HepG2 (cell line): ENCODE measurements around the gene CALM1. TPM values are rescaled to one million over a fixed set of nuclear protein-coding genes. Genes with fewer than 3 reads are reported as not detected.
A peak's percentile ranks its signal among the peaks of the same experiment; 100 is the strongest.

ENCODE experiments used
- ATAC-seq: fragments of 200-7000 bp; cut with Tn5 transposase; 3 replicates; pipeline ENCODE4 v1.9.1; 2020; ENCODE audit warnings: mild to moderate bottlenecking, moderate library complexity
- BruUV-seq: library from RNA; stranded (reverse); fragments of 400-500 nt; replicated peaks from 2 replicates; lab custom pipeline; 2021; lab: Mats Ljungman, UMichigan
- CTCF ChIA-PET: fragments of 300-600 bp; formaldehyde crosslinking; extraction: SDS; loops from one replicate; lab custom pipeline; 2021; ENCODE audit warnings: low total read pairs, inconsistent platforms, low intra/inter-chr PET ratio; lab: Yijun Ruan, JAX
- POLR2A ChIA-PET: fragments of 350-600 bp; sonication (Branson Sonifier 250); formaldehyde crosslinking; loops from one replicate; lab custom pipeline; 2020; ENCODE audit warnings: antibody characterized with exemption, inconsistent platforms; lab: Yijun Ruan, JAX
- DNase-seq: peaks from one replicate; pipeline ENCODE4 v3.0.0-alpha.2; 2015; ENCODE audit warnings: low spot score
- FAIRE-seq: peaks from 3 replicates; lab custom pipeline; 2011; peaks lifted over from hg19 to GRCh38; lab: Jason Lieb, UNC
- H2AFZ ChIP-seq: one replicate; pipeline ENCODE4 v1.6.1; 2011; ENCODE audit warnings: low read length, inconsistent platforms
- H3K27ac ChIP-seq: fragments of 300-600 bp; 3 replicates; pipeline ENCODE4 v1.8.0; 2011; ENCODE audit warnings: mixed run types, mild to moderate bottlenecking, mixed read lengths, low read length, inconsistent platforms; ENCODE audit not compliant: insufficient read depth; ENCODE audit errors: extremely low read length
- H3K27me3 ChIP-seq, 2 experiments: fragments of 200-600 bp in 1 of 2; 2 replicates in 1 of 2; 3 replicates in 1 of 2; pipeline versions ENCODE4 v1.6.0 to v1.8.0; 2011; ENCODE audit warnings: low read length in 2 of 2, mild to moderate bottlenecking in 2 of 2, moderate library complexity in 2 of 2, inconsistent platforms in 1 of 2; ENCODE audit not compliant: insufficient read depth in 2 of 2, control insufficient read depth in 1 of 2
- H3K36me3 ChIP-seq, 2 experiments: fragments of 200-600 bp in 1 of 2; replicated peaks in 1 of 2; 2 replicates in 1 of 2; 3 replicates in 1 of 2; pipeline versions ENCODE4 v1.5.1 to v1.8.0; 2011; ENCODE audit warnings: low read length in 2 of 2, inconsistent platforms in 1 of 2; ENCODE audit not compliant: insufficient read depth in 2 of 2, control insufficient read depth in 1 of 2
- H3K4me1 ChIP-seq: 2 replicates; pipeline ENCODE4 v1.5.1; 2012; ENCODE audit warnings: low read length, inconsistent platforms; ENCODE audit not compliant: insufficient read depth
- H3K4me2 ChIP-seq: 2 replicates; pipeline ENCODE4 v1.6.0; 2011; ENCODE audit warnings: low read depth, low read length, inconsistent platforms
- H3K4me3 ChIP-seq, 3 experiments: fragments of 200-600 bp in 1 of 3; sonication (generic), shearing (Covaris generic) in 1 of 3; replicated peaks in 1 of 3; 2 replicates each; pipeline ENCODE4 v1.5.1; 2011 to 2016; ENCODE audit warnings: low read length in 3 of 3, inconsistent platforms in 2 of 3, low read depth in 2 of 3, mild to moderate bottlenecking in 2 of 3, control low read depth in 1 of 3, mixed read lengths in 1 of 3; ENCODE audit not compliant: insufficient read depth in 1 of 3
- H3K79me2 ChIP-seq: one replicate; pipeline ENCODE4 v1.6.1; 2011; ENCODE audit warnings: low read length, inconsistent platforms; ENCODE audit not compliant: insufficient read depth
- H3K9ac ChIP-seq: 2 replicates; pipeline ENCODE4 v1.6.0; 2011; ENCODE audit warnings: mild to moderate bottlenecking, low read depth, low read length, inconsistent platforms; ENCODE audit not compliant: insufficient read depth
- H3K9me3 ChIP-seq: 2 replicates; pipeline ENCODE4 v1.5.1; 2012; ENCODE audit warnings: mild to moderate bottlenecking, low read length
- H4K20me1 ChIP-seq: 2 replicates; pipeline ENCODE4 v1.6.0; 2011; ENCODE audit warnings: inconsistent platforms, mild to moderate bottlenecking, low read length, moderate library complexity; ENCODE audit not compliant: insufficient read depth
- CHCHD3 ChIP-seq: sonication (generic); formaldehyde crosslinking; IDR thresholded peaks from 2 replicates; pipeline ENCODE4 v1.8.0; 2022; ENCODE audit warnings: mild to moderate bottlenecking, missing genetic modification reagents, moderate library complexity
- E2F1 ChIP-seq: sonication (generic); formaldehyde crosslinking; IDR thresholded peaks from 2 replicates; pipeline ENCODE4 v1.5.0; 2020; ENCODE audit warnings: missing genetic modification reagents
- FOSL2 ChIP-seq: sonication (generic); formaldehyde crosslinking; IDR thresholded peaks from 2 replicates; pipeline ENCODE4 v1.4.0; 2020; ENCODE audit warnings: missing genetic modification reagents
- FOXM1 ChIP-seq: sonication (generic); formaldehyde crosslinking; IDR thresholded peaks from 2 replicates; pipeline ENCODE4 v1.5.0; 2020; ENCODE audit warnings: missing genetic modification reagents
- IKZF1 ChIP-seq: fragments of 450-650 bp; IDR thresholded peaks from 2 replicates; pipeline ENCODE4 v1.7.1; 2016
- SKI ChIP-seq: fragments of 450-650 bp; IDR thresholded peaks from one replicate; pipeline ENCODE4 v1.6.1; 2018; ENCODE audit warnings: mild to moderate bottlenecking; ENCODE audit not compliant: partially characterized antibody
- ZGPAT ChIP-seq: IDR thresholded peaks from 2 replicates; pipeline ENCODE4 v1.6.1; 2016; ENCODE audit warnings: mild to moderate bottlenecking
- WGBS: methylation state at CpG from one replicate; pipeline ENCODE4 v1.1.6; 2017; ENCODE audit warnings: low lambda C conversion rate; 5-methylcytosine and 5-hydroxymethylcytosine counted together
- in situ Hi-C: cut with HindIII; loops from 2 replicates; pipeline ENCODE4 v1.10.0; 2017; ENCODE audit warnings: low pct_unique_long_range_greater_than_20kb; ENCODE audit not compliant: extremely low pct_ligation_motif_present
- intact Hi-C: fragments of 100-400 bp; cut with micrococcal nuclease; formaldehyde crosslinking; loops from one replicate; pipeline ENCODE4 v1.10.0; 2022; ENCODE audit not compliant: unreplicated experiment
- polyA plus RNA-seq, 8 experiments: library from polyadenylated mRNA; depleted of rRNA in 3 of 8; stranded (reverse) in 7 of 8; unstranded in 1 of 8; fragments of >200 nt; fragmentation: Illumina TruSeq in 4 of 8; extraction: Trizol in 4 of 8; gene quantifications; 2 replicates each; pipeline versions ENCODE4 v1.2.1 to v1.2.3, GENCODE V29; 2011 to 2016; ENCODE audit warnings: low read depth in 4 of 8, missing spikeins in 1 of 8, mixed read lengths in 1 of 8; ENCODE audit not compliant: insufficient read depth in 1 of 8
- total RNA-seq, 5 experiments: library from RNA; depleted of rRNA; stranded (reverse); fragments of >200 nt; fragmentation: Illumina TruSeq; extraction: Trizol; gene quantifications; 2 replicates each; pipeline ENCODE4 v1.2.3, GENCODE V29; 2016; ENCODE audit warnings: low read depth in 1 of 5

Gene CALM1
- total and polyA plus RNA-seq, 2 of the 13 experiments (the other 11 are each of a cell fraction or from before 2014, with no cell fraction given) = 110 to 238 TPM

GRCh38 chr14:90403065-90403464 lies 6.2 kb downstream of the CALM1 start (continued):
- TF ChIP-seq ZGPAT (CRISPR knock-in tag) (no peak), FOXM1 (no peak), E2F1 (CRISPR knock-in tag) (no peak), IKZF1 (no peak), CHCHD3 (CRISPR knock-in tag) (no peak)

GRCh38 chr14:90405101-90405500 lies 8.3 kb downstream of the CALM1 start:
- Histone ChIP-seq H3K36me3 (peaks cover 27 to 55% of the 10 kb centered on the region in 2 experiments), H3K79me2 (peaks cover 8% of the 10 kb centered on the region), H3K4me2 (no peak overlapping the region), H3K9me3 (no peaks in the 10 kb centered on the region), H2AFZ (no peak overlapping the region), H4K20me1 (peaks cover 6% of the 10 kb centered on the region; the same call in 1 of the 2 replicates), H3K27me3 (no peaks in the 10 kb centered on the region), H3K4me3 (no peak overlapping the region), H3K4me1 (peaks cover 15% of the 10 kb centered on the region), H3K9ac (no peak overlapping the region), H3K27ac (no peak overlapping the region)
- BruUV-seq = TSS peak; percentile 9
- peak; percentile 11 for DNase-seq
- TF ChIP-seq FOSL2 (CRISPR knock-in tag) = 0 out of 2 replicates have a peak, but pooled peaks have one; percentile 17
- TF ChIP-seq SKI = no peak
- in situ Hi-C loops (loop anchor here (10.0 kb wide), 1 partner anchor 290 kb away; no protein-coding TSS in a partner anchor), intact Hi-C loops (no loop called here)
- ATAC-seq = peak; percentile 37; the same call in 2 of the 3 replicates
- POLR2A ChIA-PET = no interaction called here
- CTCF ChIA-PET = no interaction called here
- no peak for FAIRE-seq
- WGBS = 87% methylated on average over 9 of the region's 9 CpGs
